Activated CD4-positive, alpha-beta T cell treated with anti-CD3 and anti-CD28 coated beads, Interleukin-2, amount 10 ng/mL, durations not matched to agents 24 days and 14 days (primary cell): ENCODE measurements around the gene ATOH8. TPM values are rescaled to one million over a fixed set of nuclear protein-coding genes. Genes with fewer than 3 reads are reported as not detected.
A peak's percentile ranks its signal among the peaks of the same experiment; 100 is the strongest.

Experiments used
- DNase-seq: peaks from one replicate; pipeline ENCODE4 v3.0.0; 2022
- H3K27ac Mint-ChIP-seq: one replicate; pipeline ENCODE4 v1.8.0; 2022; ENCODE audit warnings: mild to moderate bottlenecking, mixed read lengths
- H3K27me3 Mint-ChIP-seq: one replicate; pipeline ENCODE4 v1.8.0; 2022; ENCODE audit warnings: mixed read lengths
- H3K36me3 Mint-ChIP-seq: one replicate; pipeline ENCODE4 v1.8.0; 2022; ENCODE audit warnings: low read depth, mild to moderate bottlenecking, mixed read lengths
- H3K4me1 Mint-ChIP-seq: one replicate; pipeline ENCODE4 v1.8.0; 2021; ENCODE audit warnings: mixed read lengths
- H3K4me3 Mint-ChIP-seq: one replicate; pipeline ENCODE4 v1.8.0; 2022; ENCODE audit warnings: mild to moderate bottlenecking, moderate library complexity, mixed read lengths
- H3K9me3 Mint-ChIP-seq: one replicate; pipeline ENCODE4 v1.8.0; 2021; ENCODE audit warnings: mixed read lengths
- intact Hi-C: fragments of 100-400 bp; cut with micrococcal nuclease; formaldehyde crosslinking; loops from one replicate; pipeline ENCODE4 v1.15.1; 2023
- total RNA-seq: library from RNA; stranded (reverse); gene quantifications from 2 replicates; pipeline ENCODE4 v1.2.3, GENCODE V29; 2022

Gene ATOH8
- total RNA-seq: 0.19 TPM in 1 of 2 replicates, not detected in the other

GRCh38 chr2:85753525-85754312 is at the start of gene ATOH8:
Gene ATOH8, plus strand, starts transcription at chr2:85753991. Its CDS starts 199 bp downstream, at chr2:85754190.
- Mint-ChIP-seq H3K27me3 (peaks cover 64% of the 10 kb centered on the region), H3K4me1 (peaks cover 14% of the 10 kb centered on the region), H3K27ac (peak within 1 kb of the TSS; percentile 58), H3K36me3 (no peaks in the 10 kb centered on the region), H3K9me3 (no peaks in the 10 kb centered on the region), H3K4me3 (peak within 1 kb of the TSS; percentile 88)
- DNase-seq: peak; percentile 83
- intact Hi-C loops: loop anchor here (2.0 kb wide), 1 partner anchor 73 kb away; no protein-coding TSS in a partner anchor

- Mint-ChIP-seq H3K4me1 (peaks cover 51% of the 10 kb centered on the region), H3K9me3 (no peaks in the 10 kb centered on the region), H3K27me3 (peaks cover 5% of the 10 kb centered on the region), H3K4me3 (no peak overlapping the region), H3K27ac (peak overlapping the region; percentile 15), H3K36me3 (no peaks in the 10 kb centered on the region)
- no peak for DNase-seq
- intact Hi-C loops: no loop called here
Measured at GRCh38 chr2:85704038-85704437, 49.8 kb upstream of the ATOH8 start.

- peaks cover 5% of the 10 kb centered on the region for H3K27me3 Mint-ChIP-seq
- peaks cover 53% of the 10 kb centered on the region for H3K4me1 Mint-ChIP-seq
- peak; percentile 83 for DNase-seq
- peak overlapping the region; percentile 79 for H3K27ac Mint-ChIP-seq
- H3K9me3 Mint-ChIP-seq: no peaks in the 10 kb centered on the region
- no peaks in the 10 kb centered on the region for H3K36me3 Mint-ChIP-seq
- H3K4me3 Mint-ChIP-seq: peak overlapping the region; percentile 42
- intact Hi-C loops: loop anchor here (5.0 kb wide), 1 partner anchor 332 kb away; no protein-coding TSS in a partner anchor
Measured at GRCh38 chr2:85704800-85705679, 48.8 kb upstream of the ATOH8 start.

- Mint-ChIP-seq H3K27me3 (peaks cover 5% of the 10 kb centered on the region), H3K4me3 (no peak overlapping the region), H3K36me3 (no peaks in the 10 kb centered on the region), H3K9me3 (no peaks in the 10 kb centered on the region), H3K27ac (peak overlapping the region; percentile 79), H3K4me1 (peaks cover 60% of the 10 kb centered on the region)
- intact Hi-C loops: loop anchor here (5.0 kb wide), 1 partner anchor 332 kb away; no protein-coding TSS in a partner anchor
- no peak for DNase-seq
Measured at GRCh38 chr2:85705680-85706039, 48.1 kb upstream of the ATOH8 start.

- Mint-ChIP-seq H3K27me3 (peaks cover 5% of the 10 kb centered on the region), H3K36me3 (no peaks in the 10 kb centered on the region), H3K4me3 (no peak overlapping the region), H3K4me1 (peaks cover 61% of the 10 kb centered on the region), H3K27ac (peak overlapping the region; percentile 79), H3K9me3 (no peaks in the 10 kb centered on the region)
- peak; percentile 60 for DNase-seq
- intact Hi-C loops: loop anchor here (5.0 kb wide), 1 partner anchor 331 kb away; no protein-coding TSS in a partner anchor
Measured at GRCh38 chr2:85706063-85706462, 47.7 kb upstream of the ATOH8 start.

- peak; percentile 65 for DNase-seq
- Mint-ChIP-seq H3K27ac (peak overlapping the region; percentile 79), H3K27me3 (peaks cover 5% of the 10 kb centered on the region), H3K9me3 (no peaks in the 10 kb centered on the region), H3K4me1 (peaks cover 59% of the 10 kb centered on the region), H3K4me3 (no peak overlapping the region), H3K36me3 (no peaks in the 10 kb centered on the region)
- intact Hi-C loops: loop anchor here (1.0 to 5.0 kb wide), 3 partner anchors 27 to 331 kb away; no protein-coding TSS in a partner anchor
Measured at GRCh38 chr2:85706599-85707296, 47.0 kb upstream of the ATOH8 start.

GRCh38 chr2:85707304-85707703 is 46.5 kb upstream of the ATOH8 start:
- Mint-ChIP-seq H3K4me3 (no peak overlapping the region), H3K27ac (peak overlapping the region; percentile 61), H3K9me3 (no peaks in the 10 kb centered on the region), H3K4me1 (peaks cover 56% of the 10 kb centered on the region), H3K27me3 (peaks cover 5% of the 10 kb centered on the region), H3K36me3 (no peaks in the 10 kb centered on the region)
- intact Hi-C loops: loop anchor here (1.0 to 5.0 kb wide), 3 partner anchors 28 to 330 kb away; no protein-coding TSS in a partner anchor
- peak; percentile 94 for DNase-seq

GRCh38 chr2:85708641-85709040 is 45.1 kb upstream of the ATOH8 start:
- no peak for DNase-seq
- H3K9me3 Mint-ChIP-seq: no peaks in the 10 kb centered on the region
- intact Hi-C loops: loop anchor here (5.0 kb wide), 1 partner anchor 329 kb away; no protein-coding TSS in a partner anchor
- H3K36me3 Mint-ChIP-seq: no peaks in the 10 kb centered on the region
- peaks cover 3% of the 10 kb centered on the region for H3K27me3 Mint-ChIP-seq
- H3K4me1 Mint-ChIP-seq: peaks cover 47% of the 10 kb centered on the region
- H3K27ac Mint-ChIP-seq: no peak overlapping the region
- H3K4me3 Mint-ChIP-seq: no peak overlapping the region

- Mint-ChIP-seq H3K9me3 (no peaks in the 10 kb centered on the region), H3K27me3 (peaks cover 3% of the 10 kb centered on the region), H3K4me3 (no peak overlapping the region), H3K36me3 (no peaks in the 10 kb centered on the region), H3K27ac (peak overlapping the region; percentile 57), H3K4me1 (peaks cover 50% of the 10 kb centered on the region)
- intact Hi-C loops: loop anchor here (5.0 kb wide), 1 partner anchor 328 kb away; no protein-coding TSS in a partner anchor
- DNase-seq: no peak
Measured at GRCh38 chr2:85709401-85709811, 44.4 kb upstream of the ATOH8 start.

- intact Hi-C loops: no loop called here
- Mint-ChIP-seq H3K36me3 (no peaks in the 10 kb centered on the region), H3K27ac (peak overlapping the region; percentile 34), H3K9me3 (no peaks in the 10 kb centered on the region), H3K4me3 (no peak overlapping the region), H3K27me3 (peaks cover 3% of the 10 kb centered on the region), H3K4me1 (peaks cover 47% of the 10 kb centered on the region)
- no peak for DNase-seq
Measured at GRCh38 chr2:85710687-85711577, 42.9 kb upstream of the ATOH8 start.

GRCh38 chr2:85711578-85712060 is 42.2 kb upstream of the ATOH8 start:
- intact Hi-C loops: no loop called here
- no peaks in the 10 kb centered on the region for H3K36me3 Mint-ChIP-seq
- peaks cover 3% of the 10 kb centered on the region for H3K27me3 Mint-ChIP-seq
- H3K4me1 Mint-ChIP-seq: peaks cover 51% of the 10 kb centered on the region
- H3K27ac Mint-ChIP-seq: peak overlapping the region; percentile 37
- no peak overlapping the region for H3K4me3 Mint-ChIP-seq
- DNase-seq: no peak
- no peaks in the 10 kb centered on the region for H3K9me3 Mint-ChIP-seq

- no peaks in the 10 kb centered on the region for H3K9me3 Mint-ChIP-seq
- peaks cover 47% of the 10 kb centered on the region for H3K4me1 Mint-ChIP-seq
- H3K27ac Mint-ChIP-seq: no peak overlapping the region
- no peak for DNase-seq
- peaks cover 3% of the 10 kb centered on the region for H3K27me3 Mint-ChIP-seq
- intact Hi-C loops: no loop called here
- no peaks in the 10 kb centered on the region for H3K36me3 Mint-ChIP-seq
- no peak overlapping the region for H3K4me3 Mint-ChIP-seq
Measured at GRCh38 chr2:85712336-85712735, 41.5 kb upstream of the ATOH8 start.
